IPS DF 6.9 (cell line): ENCODE measurements around the gene RSRC1.

ENCODE experiments used
- DNase-seq: peaks from one replicate; pipeline ENCODE4 v3.0.0-alpha.2; 2013; ENCODE audit warnings: low read depth, low spot score
- H3K27ac ChIP-seq: one replicate; pipeline ENCODE4 v1.5.1; 2013; ENCODE audit warnings: low read length, control low read depth
- H3K27me3 ChIP-seq: 2 replicates; pipeline ENCODE4 v1.6.1; 2013; ENCODE audit warnings: mild to moderate bottlenecking, low read length; ENCODE audit not compliant: control insufficient read depth, insufficient read depth
- H3K36me3 ChIP-seq: 2 replicates; pipeline ENCODE4 v1.6.1; 2013; ENCODE audit warnings: low read length; ENCODE audit not compliant: control insufficient read depth, insufficient read depth
- H3K4me1 ChIP-seq: 2 replicates; pipeline ENCODE4 v1.6.1; 2013; ENCODE audit warnings: low read length; ENCODE audit not compliant: control insufficient read depth, insufficient read depth
- H3K4me3 ChIP-seq: 2 replicates; pipeline ENCODE4 v1.5.1; 2013; ENCODE audit warnings: mild to moderate bottlenecking, low read length
- H3K9me3 ChIP-seq: 2 replicates; pipeline ENCODE4 v1.6.1; 2013; ENCODE audit warnings: low read length, inconsistent platforms; ENCODE audit not compliant: control insufficient read depth, insufficient read depth
- WGBS: extraction: QIAGEN DNeasy Blood & Tissue Kit; methylation state at CpG from one replicate; pipeline ENCODE4 v1.1.7; 2013; ENCODE audit warnings: mixed read lengths, missing lambda C conversion rate; ENCODE audit not compliant: insufficient read length, insufficient coverage; 5-methylcytosine and 5-hydroxymethylcytosine counted together

Gene RSRC1

GRCh38 chr3:158101335-158102241, 8.3 kb upstream of the RSRC1 start:
- Histone ChIP-seq H3K4me1 (peaks cover 5% of the 10 kb centered on the region; the same call in 1 of the 2 replicates), H3K9me3 (no peaks in the 10 kb centered on the region), H3K36me3 (no peaks in the 10 kb centered on the region), H3K27me3 (peaks cover 62% of the 10 kb centered on the region), H3K27ac (no peak overlapping the region), H3K4me3 (no peak overlapping the region)
- WGBS: no CpG with 5 or more reads among the region's 14 CpGs
- no peak for DNase-seq

GRCh38 chr3:158102242-158103080, 7.4 kb upstream of the RSRC1 start:
- H3K9me3 ChIP-seq: no peaks in the 10 kb centered on the region
- peaks cover 64% of the 10 kb centered on the region for H3K27me3 ChIP-seq
- DNase-seq: no peak
- no peaks in the 10 kb centered on the region for H3K36me3 ChIP-seq
- no peak overlapping the region for H3K27ac ChIP-seq
- no CpG with 5 or more reads among the region's 28 CpGs for WGBS
- peak overlapping the region; percentile 19; the same call in 1 of the 2 replicates for H3K4me3 ChIP-seq
- H3K4me1 ChIP-seq: peaks cover 5% of the 10 kb centered on the region; the same call in 1 of the 2 replicates

- peak overlapping the region; percentile 31; the same call in 1 of the 2 replicates for H3K4me3 ChIP-seq
- H3K4me1 ChIP-seq: peaks cover 5% of the 10 kb centered on the region; the same call in 1 of the 2 replicates
- peaks cover 66% of the 10 kb centered on the region for H3K27me3 ChIP-seq
- no peak overlapping the region for H3K27ac ChIP-seq
- H3K36me3 ChIP-seq: no peaks in the 10 kb centered on the region
- no CpG with 5 or more reads among the region's 52 CpGs for WGBS
- DNase-seq: no peak
- H3K9me3 ChIP-seq: no peaks in the 10 kb centered on the region
Observed at GRCh38 chr3:158103081-158103886, 6.6 kb upstream of the RSRC1 start.

- peaks cover 67% of the 10 kb centered on the region for H3K27me3 ChIP-seq
- H3K4me1 ChIP-seq: peaks cover 5% of the 10 kb centered on the region; the same call in 1 of the 2 replicates
- H3K27ac ChIP-seq: no peak overlapping the region
- H3K36me3 ChIP-seq: no peaks in the 10 kb centered on the region
- no CpG with 5 or more reads among the region's 19 CpGs for WGBS
- no peaks in the 10 kb centered on the region for H3K9me3 ChIP-seq
- no peak overlapping the region; the same call in 1 of the 2 replicates for H3K4me3 ChIP-seq
- DNase-seq: no peak
Observed at GRCh38 chr3:158103887-158104327, 6.0 kb upstream of the RSRC1 start.

GRCh38 chr3:158104431-158104921, 5.4 kb upstream of the RSRC1 start:
- no peak overlapping the region for H3K4me3 ChIP-seq
- H3K27ac ChIP-seq: no peak overlapping the region
- no peaks in the 10 kb centered on the region for H3K36me3 ChIP-seq
- WGBS: no CpG with 5 or more reads among the region's 5 CpGs
- peaks cover 4% of the 10 kb centered on the region; the same call in 1 of the 2 replicates for H3K4me1 ChIP-seq
- H3K9me3 ChIP-seq: no peaks in the 10 kb centered on the region
- DNase-seq: no peak
- peaks cover 65% of the 10 kb centered on the region for H3K27me3 ChIP-seq

GRCh38 chr3:158105119-158105709, 4.7 kb upstream of the RSRC1 start:
- no peak for DNase-seq
- Histone ChIP-seq H3K9me3 (no peaks in the 10 kb centered on the region), H3K27me3 (peaks cover 62% of the 10 kb centered on the region), H3K4me3 (peak overlapping the region; percentile 57; the same call in 1 of the 2 replicates), H3K27ac (no peak overlapping the region), H3K4me1 (peaks cover 4% of the 10 kb centered on the region; the same call in 1 of the 2 replicates), H3K36me3 (no peaks in the 10 kb centered on the region)
- no CpG with 5 or more reads among the region's 39 CpGs for WGBS

- H3K4me1 ChIP-seq: peaks cover 4% of the 10 kb centered on the region; the same call in 1 of the 2 replicates
- no CpG with 5 or more reads among the region's 45 CpGs for WGBS
- peaks cover 60% of the 10 kb centered on the region for H3K27me3 ChIP-seq
- DNase-seq: no peak
- H3K36me3 ChIP-seq: no peaks in the 10 kb centered on the region
- H3K4me3 ChIP-seq: peak overlapping the region; percentile 57; the same call in 1 of the 2 replicates
- no peak overlapping the region for H3K27ac ChIP-seq
- no peaks in the 10 kb centered on the region for H3K9me3 ChIP-seq
Observed at GRCh38 chr3:158105710-158106253, 4.1 kb upstream of the RSRC1 start.

GRCh38 chr3:158106766-158107471, 3.0 kb upstream of the RSRC1 start:
- WGBS: no CpG with 5 or more reads among the region's 37 CpGs
- DNase-seq: no peak
- H3K27me3 ChIP-seq: peaks cover 51% of the 10 kb centered on the region
- peak overlapping the region; percentile 57; the same call in 1 of the 2 replicates for H3K4me3 ChIP-seq
- H3K27ac ChIP-seq: no peak overlapping the region
- H3K4me1 ChIP-seq: peaks cover 4% of the 10 kb centered on the region; the same call in 1 of the 2 replicates
- H3K9me3 ChIP-seq: no peaks in the 10 kb centered on the region
- no peaks in the 10 kb centered on the region for H3K36me3 ChIP-seq
